ENCODE measurements around the gene SDCCAG8.

DNA sequence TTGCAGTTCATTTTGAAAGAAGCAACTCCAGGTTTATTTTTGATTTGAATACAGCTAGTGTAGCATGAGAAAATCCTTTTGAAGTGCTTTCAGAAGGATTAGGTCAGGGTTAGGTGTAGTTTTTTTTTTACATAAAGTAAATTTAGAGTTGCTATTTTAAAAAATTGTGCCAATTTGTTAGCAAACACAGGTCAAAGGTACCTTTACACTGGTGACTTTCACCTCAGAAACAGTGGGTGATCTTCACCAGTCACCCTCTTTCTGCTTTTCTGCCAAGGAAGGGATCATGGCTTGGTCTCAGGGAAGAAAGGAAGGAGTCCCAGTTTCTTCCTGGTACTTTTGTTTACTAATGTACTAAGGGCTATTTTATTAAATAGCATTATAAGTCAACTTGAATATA lies 111.5 kb downstream of the SDCCAG8 start:
- TF ChIP-seq, protein P1, sequence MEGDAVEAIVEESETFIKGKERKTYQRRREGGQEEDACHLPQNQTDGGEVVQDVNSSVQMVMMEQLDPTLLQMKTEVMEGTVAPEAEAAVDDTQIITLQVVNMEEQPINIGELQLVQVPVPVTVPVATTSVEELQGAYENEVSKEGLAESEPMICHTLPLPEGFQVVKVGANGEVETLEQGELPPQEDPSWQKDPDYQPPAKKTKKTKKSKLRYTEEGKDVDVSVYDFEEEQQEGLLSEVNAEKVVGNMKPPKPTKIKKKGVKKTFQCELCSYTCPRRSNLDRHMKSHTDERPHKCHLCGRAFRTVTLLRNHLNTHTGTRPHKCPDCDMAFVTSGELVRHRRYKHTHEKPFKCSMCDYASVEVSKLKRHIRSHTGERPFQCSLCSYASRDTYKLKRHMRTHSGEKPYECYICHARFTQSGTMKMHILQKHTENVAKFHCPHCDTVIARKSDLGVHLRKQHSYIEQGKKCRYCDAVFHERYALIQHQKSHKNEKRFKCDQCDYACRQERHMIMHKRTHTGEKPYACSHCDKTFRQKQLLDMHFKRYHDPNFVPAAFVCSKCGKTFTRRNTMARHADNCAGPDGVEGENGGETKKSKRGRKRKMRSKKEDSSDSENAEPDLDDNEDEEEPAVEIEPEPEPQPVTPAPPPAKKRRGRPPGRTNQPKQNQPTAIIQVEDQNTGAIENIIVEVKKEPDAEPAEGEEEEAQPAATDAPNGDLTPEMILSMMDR (conservative IDR thresholded peaks at IDR 0.05; ENCODE audit: low read depth in 2 of 2): no peak
- TF ChIP-seq POLR2AphosphoS5 (IDR thresholded peaks at IDR 0.05; ENCODE audit: low read depth) (no peak), EZH2 (IDR thresholded peaks at IDR 0.05; ENCODE audit: low read depth, unreplicated experiment) (no peak), JUNB (IDR thresholded peaks at IDR 0.05; ENCODE audit: unreplicated experiment) (no peak), STAT1 (IDR thresholded peaks at IDR 0.05; ENCODE audit: unreplicated experiment) (no peak), EZH2phosphoT487 (IDR thresholded peaks at IDR 0.05; ENCODE audit: unreplicated experiment) (no peak), CREB1 (CRISPR knock-in tag; IDR thresholded peaks at IDR 0.05; ENCODE audit: low read depth) (no peak), NANOG (IDR thresholded peaks at IDR 0.05; ENCODE audit: borderline replicate concordance) (no peak), ZNF114 (CRISPR knock-in tag; IDR thresholded peaks at IDR 0.05) (no peak)
- TF ChIP-seq, protein P2, sequence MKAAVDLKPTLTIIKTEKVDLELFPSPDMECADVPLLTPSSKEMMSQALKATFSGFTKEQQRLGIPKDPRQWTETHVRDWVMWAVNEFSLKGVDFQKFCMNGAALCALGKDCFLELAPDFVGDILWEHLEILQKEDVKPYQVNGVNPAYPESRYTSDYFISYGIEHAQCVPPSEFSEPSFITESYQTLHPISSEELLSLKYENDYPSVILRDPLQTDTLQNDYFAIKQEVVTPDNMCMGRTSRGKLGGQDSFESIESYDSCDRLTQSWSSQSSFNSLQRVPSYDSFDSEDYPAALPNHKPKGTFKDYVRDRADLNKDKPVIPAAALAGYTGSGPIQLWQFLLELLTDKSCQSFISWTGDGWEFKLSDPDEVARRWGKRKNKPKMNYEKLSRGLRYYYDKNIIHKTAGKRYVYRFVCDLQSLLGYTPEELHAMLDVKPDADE (IDR thresholded peaks at IDR 0.05): no peak
- TF ChIP-seq, protein P3, sequence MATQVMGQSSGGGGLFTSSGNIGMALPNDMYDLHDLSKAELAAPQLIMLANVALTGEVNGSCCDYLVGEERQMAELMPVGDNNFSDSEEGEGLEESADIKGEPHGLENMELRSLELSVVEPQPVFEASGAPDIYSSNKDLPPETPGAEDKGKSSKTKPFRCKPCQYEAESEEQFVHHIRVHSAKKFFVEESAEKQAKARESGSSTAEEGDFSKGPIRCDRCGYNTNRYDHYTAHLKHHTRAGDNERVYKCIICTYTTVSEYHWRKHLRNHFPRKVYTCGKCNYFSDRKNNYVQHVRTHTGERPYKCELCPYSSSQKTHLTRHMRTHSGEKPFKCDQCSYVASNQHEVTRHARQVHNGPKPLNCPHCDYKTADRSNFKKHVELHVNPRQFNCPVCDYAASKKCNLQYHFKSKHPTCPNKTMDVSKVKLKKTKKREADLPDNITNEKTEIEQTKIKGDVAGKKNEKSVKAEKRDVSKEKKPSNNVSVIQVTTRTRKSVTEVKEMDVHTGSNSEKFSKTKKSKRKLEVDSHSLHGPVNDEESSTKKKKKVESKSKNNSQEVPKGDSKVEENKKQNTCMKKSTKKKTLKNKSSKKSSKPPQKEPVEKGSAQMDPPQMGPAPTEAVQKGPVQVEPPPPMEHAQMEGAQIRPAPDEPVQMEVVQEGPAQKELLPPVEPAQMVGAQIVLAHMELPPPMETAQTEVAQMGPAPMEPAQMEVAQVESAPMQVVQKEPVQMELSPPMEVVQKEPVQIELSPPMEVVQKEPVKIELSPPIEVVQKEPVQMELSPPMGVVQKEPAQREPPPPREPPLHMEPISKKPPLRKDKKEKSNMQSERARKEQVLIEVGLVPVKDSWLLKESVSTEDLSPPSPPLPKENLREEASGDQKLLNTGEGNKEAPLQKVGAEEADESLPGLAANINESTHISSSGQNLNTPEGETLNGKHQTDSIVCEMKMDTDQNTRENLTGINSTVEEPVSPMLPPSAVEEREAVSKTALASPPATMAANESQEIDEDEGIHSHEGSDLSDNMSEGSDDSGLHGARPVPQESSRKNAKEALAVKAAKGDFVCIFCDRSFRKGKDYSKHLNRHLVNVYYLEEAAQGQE (IDR thresholded peaks at IDR 0.05; ENCODE audit: unreplicated experiment): no peak

Data from GM23338 (cell line).